Neural cell (in vitro differentiated cells): Measurements from ENCODE around the gene DTD1. TPM values are rescaled to one million over a fixed set of nuclear protein-coding genes. Genes with fewer than 3 reads are reported as not detected.

Experiments
- H2AFZ ChIP-seq: fragments of 200-600, 300-800 bp; sonication (generic), shearing (Covaris generic); 2 replicates; pipeline ENCODE4 v1.6.0; 2014; ENCODE audit warnings: low read depth, mild to moderate bottlenecking, antibody characterized with exemption, low read length, moderate library complexity
- H3F3A ChIP-seq: fragments of 200-600 bp; shearing (Covaris generic); 2 replicates; pipeline ENCODE4 v1.6.1; 2016; ENCODE audit warnings: mild to moderate bottlenecking, moderate library complexity, mixed read lengths, antibody characterized with exemption, low read length; ENCODE audit not compliant: insufficient read depth, poor library complexity, severe bottlenecking
- H3K27ac ChIP-seq: fragments of 200-600, 300-800 bp; sonication (generic), shearing (Covaris generic); 2 replicates; pipeline ENCODE4 v1.5.1; 2014; ENCODE audit warnings: mild to moderate bottlenecking, low read length, moderate library complexity
- H3K27me3 ChIP-seq: fragments of 300-800, 200-600 bp; sonication (generic), shearing (Covaris generic); 2 replicates; pipeline ENCODE4 v1.6.0; 2014; ENCODE audit warnings: mild to moderate bottlenecking, low read depth, low read length, moderate library complexity; ENCODE audit not compliant: insufficient read depth
- H3K36me3 ChIP-seq: fragments of 300-800, 200-600 bp; sonication (generic), shearing (Covaris generic); 2 replicates; pipeline ENCODE4 v1.5.1; 2014; ENCODE audit warnings: mild to moderate bottlenecking, antibody characterized with exemption, low read length, moderate library complexity; ENCODE audit not compliant: insufficient read depth
- H3K4me2 ChIP-seq: fragments of 300-800, 200-600 bp; sonication (generic), shearing (Covaris generic); 2 replicates; pipeline ENCODE4 v1.6.0; 2014; ENCODE audit warnings: mild to moderate bottlenecking, low read length
- H3K4me3 ChIP-seq: fragments of 300-800, 200-600 bp; sonication (generic), shearing (Covaris generic); 2 replicates; pipeline ENCODE4 v1.5.1; 2014; ENCODE audit warnings: mild to moderate bottlenecking, low read length, moderate library complexity
- H3K79me2 ChIP-seq: fragments of 200-600 bp; shearing (Covaris generic); replicated peaks from 2 replicates; pipeline ENCODE4 v1.6.0; 2014; ENCODE audit warnings: mild to moderate bottlenecking, low read length, moderate library complexity; ENCODE audit not compliant: insufficient read depth
- H3K9ac ChIP-seq: fragments of 300-800, 200-600 bp; sonication (generic), shearing (Covaris generic); 2 replicates; pipeline ENCODE4 v1.6.1; 2016; ENCODE audit warnings: mild to moderate bottlenecking, low read length, mixed read lengths
- H3K9me2 ChIP-seq: fragments of 200-600 bp; shearing (Covaris generic); 2 replicates; pipeline ENCODE4 v1.6.1; 2016; ENCODE audit warnings: mild to moderate bottlenecking, low read length, mixed read lengths; ENCODE audit not compliant: insufficient read depth
- H3K9me3 ChIP-seq: fragments of 200-600, 300-800 bp; sonication (generic), shearing (Covaris generic); 2 replicates; pipeline ENCODE4 v1.6.1; 2016; ENCODE audit warnings: mild to moderate bottlenecking, mixed run types, low read length, moderate library complexity, mixed read lengths
- H4K20me1 ChIP-seq: fragments of 200-600 bp; shearing (Covaris generic); 2 replicates; pipeline ENCODE4 v1.6.1; 2016; ENCODE audit warnings: mild to moderate bottlenecking, mixed run types; ENCODE audit not compliant: insufficient read depth
- CTCF ChIP-seq: fragments of 450-650 bp; IDR thresholded peaks from 2 replicates; pipeline ENCODE4 v1.5.1; 2014; ENCODE audit warnings: antibody characterized with exemption, mild to moderate bottlenecking, moderate library complexity; ENCODE audit not compliant: poor library complexity, severe bottlenecking
- EP300 ChIP-seq: fragments of 450-650 bp; conservative IDR thresholded peaks from 2 replicates; pipeline ENCODE4 v1.6.1; 2014; ENCODE audit warnings: antibody characterized with exemption, mild to moderate bottlenecking, moderate library complexity; ENCODE audit not compliant: poor library complexity, severe bottlenecking
- EZH2 ChIP-seq: fragments of 200-600, 300-800 bp; shearing (Covaris generic), sonication (generic); IDR thresholded peaks from 2 replicates; pipeline ENCODE4 v1.6.1; 2014; ENCODE audit warnings: antibody characterized with exemption, low read length, borderline replicate concordance, mild to moderate bottlenecking; ENCODE audit not compliant: insufficient read depth, poor library complexity, severe bottlenecking
- MXI1 ChIP-seq: fragments of 450-650 bp; conservative IDR thresholded peaks from 2 replicates; pipeline ENCODE4 v1.6.1; 2014; ENCODE audit warnings: antibody characterized with exemption, mild to moderate bottlenecking; ENCODE audit not compliant: poor library complexity, severe bottlenecking
- POLR2AphosphoS5 ChIP-seq: IDR thresholded peaks from 2 replicates; pipeline ENCODE4 v1.6.1; 2012
- RAD21 ChIP-seq: fragments of 450-650 bp; conservative IDR thresholded peaks from 2 replicates; pipeline ENCODE4 v1.6.1; 2014; ENCODE audit warnings: antibody characterized with exemption, mild to moderate bottlenecking, moderate library complexity
- REST ChIP-seq: IDR thresholded peaks from 2 replicates; pipeline ENCODE4 v1.6.1; 2012; ENCODE audit warnings: borderline replicate concordance
- SMC3 ChIP-seq: fragments of 450-650 bp; conservative IDR thresholded peaks from 2 replicates; pipeline ENCODE4 v1.6.1; 2014; ENCODE audit warnings: antibody characterized with exemption, mild to moderate bottlenecking, moderate library complexity; ENCODE audit not compliant: poor library complexity
- TAF1 ChIP-seq: IDR thresholded peaks from 2 replicates; pipeline ENCODE4 v1.6.1; 2012; ENCODE audit warnings: low read depth
- polyA plus RNA-seq: library from polyadenylated mRNA; depleted of rRNA; stranded (reverse); fragments of >200 nt; gene quantifications from 2 replicates; pipeline ENCODE4 v1.2.3, GENCODE V29; 2014

DTD1 gene
- polyA plus RNA-seq, 1 donor from 2014 or later: 337 TPM

GRCh38 chr20:18578581-18578980 is 9.3 kb upstream of the DTD1 start:
- Histone ChIP-seq H3K79me2 (no peaks in the 10 kb centered on the region), H4K20me1 (no peaks in the 10 kb centered on the region), H2AFZ (no peak overlapping the region), H3K27ac (no peak overlapping the region), H3K36me3 (no peaks in the 10 kb centered on the region), H3K4me2 (no peak overlapping the region), H3F3A (no peaks in the 10 kb centered on the region), H3K27me3 (no peaks in the 10 kb centered on the region), H3K9ac (no peak overlapping the region), H3K4me3 (no peak overlapping the region), H3K9me2 (no peaks in the 10 kb centered on the region), H3K9me3 (no peaks in the 10 kb centered on the region)
- TF ChIP-seq REST (no peak), EZH2 (no peak), EP300 (no peak), SMC3 (no peak)

GRCh38 chr20:18580012-18580411 is 7.8 kb upstream of the DTD1 start:
- no peaks in the 10 kb centered on the region for H4K20me1 ChIP-seq
- H3K27me3 ChIP-seq: no peaks in the 10 kb centered on the region
- H3K4me2 ChIP-seq: no peak overlapping the region
- TF ChIP-seq MXI1: no peak
- no peak for TF ChIP-seq REST
- no peak for TF ChIP-seq EZH2
- TF ChIP-seq CTCF: no peak
- TF ChIP-seq POLR2AphosphoS5: no peak
- no peak for TF ChIP-seq RAD21
- TF ChIP-seq TAF1: no peak
- no peak for TF ChIP-seq SMC3
- no peak for TF ChIP-seq EP300
- no peaks in the 10 kb centered on the region for H3K36me3 ChIP-seq
- no peak overlapping the region for H3K4me3 ChIP-seq
- no peaks in the 10 kb centered on the region for H3K79me2 ChIP-seq
- H3F3A ChIP-seq: no peaks in the 10 kb centered on the region
- H3K9me3 ChIP-seq: no peaks in the 10 kb centered on the region
- no peaks in the 10 kb centered on the region for H3K9me2 ChIP-seq
- no peak overlapping the region for H2AFZ ChIP-seq
- H3K9ac ChIP-seq: no peak overlapping the region
- no peak overlapping the region for H3K27ac ChIP-seq
